Brain microvascular endothelial cell (primary cell): ENCODE measurements around the gene HS6ST2.

Experiments used
- DNase-seq: peaks from one replicate; pipeline ENCODE4 v3.0.0-alpha.2; 2020
- H3K27ac ChIP-seq: fragments of 250-450 bp; sonication (Bioruptor Pico); 2 replicates; pipeline ENCODE4 v1.5.1; 2020; ENCODE audit warnings: mild to moderate bottlenecking, moderate library complexity
- H3K27me3 ChIP-seq: fragments of 250-450 bp; sonication (Bioruptor Pico); replicated peaks from 2 replicates; pipeline ENCODE4 v1.5.1; 2020; ENCODE audit warnings: mild to moderate bottlenecking
- H3K36me3 ChIP-seq: fragments of 250-450 bp; sonication (Bioruptor Pico); replicated peaks from 2 replicates; pipeline ENCODE4 v1.5.1; 2020; ENCODE audit warnings: mild to moderate bottlenecking
- H3K4me3 ChIP-seq: 2 replicates; pipeline ENCODE4 v1.5.1; 2011; ENCODE audit warnings: low read depth, mild to moderate bottlenecking, control low read depth, low read length, moderate library complexity
- CTCF ChIP-seq: IDR thresholded peaks from 2 replicates; pipeline ENCODE4 v1.5.1; 2011; ENCODE audit warnings: low read depth, mild to moderate bottlenecking, moderate library complexity, low read length, control low read depth, inconsistent platforms; ENCODE audit errors: missing control alignments
- in situ Hi-C: cut with HindIII; loops from 2 replicates; pipeline ENCODE4 v1.10.0; 2017; ENCODE audit warnings: low sequenced_read_pairs, low pct_ligation_motif_present

Gene HS6ST2

GRCh38 chrX:132924426-132924825 lies 34.0 kb downstream of the HS6ST2 start:
- Histone ChIP-seq H3K36me3 (no peaks in the 10 kb centered on the region), H3K4me3 (no peak overlapping the region), H3K27ac (no peak overlapping the region), H3K27me3 (no peaks in the 10 kb centered on the region)
- no peak for TF ChIP-seq CTCF
- DNase-seq, result no peak
- in situ Hi-C loops, result no loop called here

- DNase-seq, result no peak
- H3K36me3 ChIP-seq, result no peaks in the 10 kb centered on the region
- no peak for TF ChIP-seq CTCF
- no peak overlapping the region for H3K27ac ChIP-seq
- in situ Hi-C loops, result no loop called here
- H3K27me3 ChIP-seq, result no peaks in the 10 kb centered on the region
- H3K4me3 ChIP-seq, result no peak overlapping the region
Observed at GRCh38 chrX:132918523-132918922, 39.9 kb downstream of the HS6ST2 start.

GRCh38 chrX:132916349-132916748 lies 42.1 kb downstream of the HS6ST2 start:
- no peaks in the 10 kb centered on the region for H3K27me3 ChIP-seq
- no peak for DNase-seq
- no peak overlapping the region for H3K27ac ChIP-seq
- no peak for TF ChIP-seq CTCF
- H3K36me3 ChIP-seq, result no peaks in the 10 kb centered on the region
- H3K4me3 ChIP-seq, result no peak overlapping the region
- in situ Hi-C loops, result no loop called here

GRCh38 chrX:132909643-132910042 lies 48.8 kb downstream of the HS6ST2 start:
- H3K27me3 ChIP-seq, result no peaks in the 10 kb centered on the region
- in situ Hi-C loops, result no loop called here
- H3K36me3 ChIP-seq, result no peaks in the 10 kb centered on the region
- no peak overlapping the region for H3K4me3 ChIP-seq
- TF ChIP-seq CTCF, result no peak
- no peak overlapping the region for H3K27ac ChIP-seq
- DNase-seq, result peak; percentile 43

- DNase-seq, result no peak
- Histone ChIP-seq H3K27ac (no peak overlapping the region), H3K4me3 (no peak overlapping the region), H3K27me3 (no peaks in the 10 kb centered on the region), H3K36me3 (no peaks in the 10 kb centered on the region)
- TF ChIP-seq CTCF, result no peak
- in situ Hi-C loops, result no loop called here
Observed at GRCh38 chrX:132908891-132909290, 49.5 kb downstream of the HS6ST2 start.

GRCh38 chrX:132900633-132901293 lies 57.7 kb downstream of the HS6ST2 start:
- TF ChIP-seq CTCF, result no peak
- no peak for DNase-seq
- Histone ChIP-seq H3K36me3 (no peaks in the 10 kb centered on the region), H3K27me3 (no peaks in the 10 kb centered on the region), H3K4me3 (no peak overlapping the region), H3K27ac (no peak overlapping the region)
- in situ Hi-C loops, result no loop called here
